Measurements from ENCODE around the gene SIK3. TPM values are rescaled to one million over a fixed set of nuclear protein-coding genes. Genes with fewer than 3 reads are reported as not detected.

The SIK3 gene
- total and polyA plus RNA-seq, 2 experiments from 2014 or later, result 6.1 to 33.9 TPM

- no peaks in the 10 kb centered on the region for H3K79me2 ChIP-seq (replicated peaks; ENCODE audit: insufficient read depth)
- no peaks in the 10 kb centered on the region for H4K20me1 ChIP-seq (replicated peaks; ENCODE audit: insufficient read depth)
- H3K4me2 ChIP-seq, result no peak overlapping the region
- no peaks in the 10 kb centered on the region for H3K4me1 ChIP-seq (ENCODE audit: insufficient read depth)
- DNase-seq (ENCODE audit: low spot score) (no peak), ATAC-seq (no peak)
- H3K4me3 Mint-ChIP-seq, result no peak overlapping the region
- H3K36me3 Mint-ChIP-seq (ENCODE audit: low read depth), result no peaks in the 10 kb centered on the region
- no peaks in the 10 kb centered on the region for H3F3A ChIP-seq (replicated peaks; ENCODE audit: low read depth)
- H3K4me3 ChIP-seq, result no peak overlapping the region
- peaks cover 6% of the 10 kb centered on the region for H3K27me3 Mint-ChIP-seq (ENCODE audit: insufficient read depth, low read depth, poor library complexity)
- no peaks in the 10 kb centered on the region for H3K4me1 Mint-ChIP-seq
- no peak for TF ChIP-seq JUNB (IDR thresholded peaks at IDR 0.05; ENCODE audit: unreplicated experiment)
- TF ChIP-seq, protein P1, sequence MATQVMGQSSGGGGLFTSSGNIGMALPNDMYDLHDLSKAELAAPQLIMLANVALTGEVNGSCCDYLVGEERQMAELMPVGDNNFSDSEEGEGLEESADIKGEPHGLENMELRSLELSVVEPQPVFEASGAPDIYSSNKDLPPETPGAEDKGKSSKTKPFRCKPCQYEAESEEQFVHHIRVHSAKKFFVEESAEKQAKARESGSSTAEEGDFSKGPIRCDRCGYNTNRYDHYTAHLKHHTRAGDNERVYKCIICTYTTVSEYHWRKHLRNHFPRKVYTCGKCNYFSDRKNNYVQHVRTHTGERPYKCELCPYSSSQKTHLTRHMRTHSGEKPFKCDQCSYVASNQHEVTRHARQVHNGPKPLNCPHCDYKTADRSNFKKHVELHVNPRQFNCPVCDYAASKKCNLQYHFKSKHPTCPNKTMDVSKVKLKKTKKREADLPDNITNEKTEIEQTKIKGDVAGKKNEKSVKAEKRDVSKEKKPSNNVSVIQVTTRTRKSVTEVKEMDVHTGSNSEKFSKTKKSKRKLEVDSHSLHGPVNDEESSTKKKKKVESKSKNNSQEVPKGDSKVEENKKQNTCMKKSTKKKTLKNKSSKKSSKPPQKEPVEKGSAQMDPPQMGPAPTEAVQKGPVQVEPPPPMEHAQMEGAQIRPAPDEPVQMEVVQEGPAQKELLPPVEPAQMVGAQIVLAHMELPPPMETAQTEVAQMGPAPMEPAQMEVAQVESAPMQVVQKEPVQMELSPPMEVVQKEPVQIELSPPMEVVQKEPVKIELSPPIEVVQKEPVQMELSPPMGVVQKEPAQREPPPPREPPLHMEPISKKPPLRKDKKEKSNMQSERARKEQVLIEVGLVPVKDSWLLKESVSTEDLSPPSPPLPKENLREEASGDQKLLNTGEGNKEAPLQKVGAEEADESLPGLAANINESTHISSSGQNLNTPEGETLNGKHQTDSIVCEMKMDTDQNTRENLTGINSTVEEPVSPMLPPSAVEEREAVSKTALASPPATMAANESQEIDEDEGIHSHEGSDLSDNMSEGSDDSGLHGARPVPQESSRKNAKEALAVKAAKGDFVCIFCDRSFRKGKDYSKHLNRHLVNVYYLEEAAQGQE (IDR thresholded peaks at IDR 0.05; ENCODE audit: unreplicated experiment), result no peak
- TF ChIP-seq POLR2AphosphoS5 (IDR thresholded peaks at IDR 0.05; ENCODE audit: low read depth), result no peak
- TF ChIP-seq, protein P2, sequence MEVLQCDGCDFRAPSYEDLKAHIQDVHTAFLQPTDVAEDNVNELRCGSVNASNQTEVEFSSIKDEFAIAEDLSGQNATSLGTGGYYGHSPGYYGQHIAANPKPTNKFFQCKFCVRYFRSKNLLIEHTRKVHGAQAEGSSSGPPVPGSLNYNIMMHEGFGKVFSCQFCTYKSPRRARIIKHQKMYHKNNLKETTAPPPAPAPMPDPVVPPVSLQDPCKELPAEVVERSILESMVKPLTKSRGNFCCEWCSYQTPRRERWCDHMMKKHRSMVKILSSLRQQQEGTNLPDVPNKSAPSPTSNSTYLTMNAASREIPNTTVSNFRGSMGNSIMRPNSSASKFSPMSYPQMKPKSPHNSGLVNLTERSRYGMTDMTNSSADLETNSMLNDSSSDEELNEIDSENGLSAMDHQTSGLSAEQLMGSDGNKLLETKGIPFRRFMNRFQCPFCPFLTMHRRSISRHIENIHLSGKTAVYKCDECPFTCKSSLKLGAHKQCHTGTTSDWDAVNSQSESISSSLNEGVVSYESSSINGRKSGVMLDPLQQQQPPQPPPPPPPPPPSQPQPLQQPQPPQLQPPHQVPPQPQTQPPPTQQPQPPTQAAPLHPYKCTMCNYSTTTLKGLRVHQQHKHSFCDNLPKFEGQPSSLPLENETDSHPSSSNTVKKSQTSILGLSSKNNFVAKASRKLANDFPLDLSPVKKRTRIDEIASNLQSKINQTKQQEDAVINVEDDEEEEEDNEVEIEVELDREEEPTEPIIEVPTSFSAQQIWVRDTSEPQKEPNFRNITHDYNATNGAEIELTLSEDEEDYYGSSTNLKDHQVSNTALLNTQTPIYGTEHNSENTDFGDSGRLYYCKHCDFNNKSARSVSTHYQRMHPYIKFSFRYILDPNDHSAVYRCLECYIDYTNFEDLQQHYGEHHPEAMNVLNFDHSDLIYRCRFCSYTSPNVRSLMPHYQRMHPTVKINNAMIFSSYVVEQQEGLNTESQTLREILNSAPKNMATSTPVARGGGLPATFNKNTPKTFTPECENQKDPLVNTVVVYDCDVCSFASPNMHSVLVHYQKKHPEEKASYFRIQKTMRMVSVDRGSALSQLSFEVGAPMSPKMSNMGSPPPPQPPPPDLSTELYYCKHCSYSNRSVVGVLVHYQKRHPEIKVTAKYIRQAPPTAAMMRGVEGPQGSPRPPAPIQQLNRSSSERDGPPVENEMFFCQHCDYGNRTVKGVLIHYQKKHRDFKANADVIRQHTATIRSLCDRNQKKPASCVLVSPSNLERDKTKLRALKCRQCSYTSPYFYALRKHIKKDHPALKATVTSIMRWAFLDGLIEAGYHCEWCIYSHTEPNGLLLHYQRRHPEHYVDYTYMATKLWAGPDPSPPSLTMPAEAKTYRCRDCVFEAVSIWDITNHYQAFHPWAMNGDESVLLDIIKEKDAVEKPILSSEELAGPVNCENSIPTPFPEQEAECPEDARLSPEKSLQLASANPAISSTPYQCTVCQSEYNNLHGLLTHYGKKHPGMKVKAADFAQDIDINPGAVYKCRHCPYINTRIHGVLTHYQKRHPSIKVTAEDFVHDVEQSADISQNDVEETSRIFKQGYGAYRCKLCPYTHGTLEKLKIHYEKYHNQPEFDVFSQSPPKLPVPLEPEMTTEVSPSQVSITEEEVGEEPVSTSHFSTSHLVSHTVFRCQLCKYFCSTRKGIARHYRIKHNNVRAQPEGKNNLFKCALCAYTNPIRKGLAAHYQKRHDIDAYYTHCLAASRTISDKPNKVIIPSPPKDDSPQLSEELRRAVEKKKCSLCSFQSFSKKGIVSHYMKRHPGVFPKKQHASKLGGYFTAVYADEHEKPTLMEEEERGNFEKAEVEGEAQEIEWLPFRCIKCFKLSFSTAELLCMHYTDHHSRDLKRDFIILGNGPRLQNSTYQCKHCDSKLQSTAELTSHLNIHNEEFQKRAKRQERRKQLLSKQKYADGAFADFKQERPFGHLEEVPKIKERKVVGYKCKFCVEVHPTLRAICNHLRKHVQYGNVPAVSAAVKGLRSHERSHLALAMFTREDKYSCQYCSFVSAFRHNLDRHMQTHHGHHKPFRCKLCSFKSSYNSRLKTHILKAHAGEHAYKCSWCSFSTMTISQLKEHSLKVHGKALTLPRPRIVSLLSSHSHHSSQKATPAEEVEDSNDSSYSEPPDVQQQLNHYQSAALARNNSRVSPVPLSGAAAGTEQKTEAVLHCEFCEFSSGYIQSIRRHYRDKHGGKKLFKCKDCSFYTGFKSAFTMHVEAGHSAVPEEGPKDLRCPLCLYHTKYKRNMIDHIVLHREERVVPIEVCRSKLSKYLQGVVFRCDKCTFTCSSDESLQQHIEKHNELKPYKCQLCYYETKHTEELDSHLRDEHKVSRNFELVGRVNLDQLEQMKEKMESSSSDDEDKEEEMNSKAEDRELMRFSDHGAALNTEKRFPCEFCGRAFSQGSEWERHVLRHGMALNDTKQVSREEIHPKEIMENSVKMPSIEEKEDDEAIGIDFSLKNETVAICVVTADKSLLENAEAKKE (CRISPR knock-in tag; IDR thresholded peaks at IDR 0.05), result no peak
- TF ChIP-seq EZH2 (IDR thresholded peaks at IDR 0.05; ENCODE audit: low read depth, unreplicated experiment), result no peak
- TF ChIP-seq, protein P3, sequence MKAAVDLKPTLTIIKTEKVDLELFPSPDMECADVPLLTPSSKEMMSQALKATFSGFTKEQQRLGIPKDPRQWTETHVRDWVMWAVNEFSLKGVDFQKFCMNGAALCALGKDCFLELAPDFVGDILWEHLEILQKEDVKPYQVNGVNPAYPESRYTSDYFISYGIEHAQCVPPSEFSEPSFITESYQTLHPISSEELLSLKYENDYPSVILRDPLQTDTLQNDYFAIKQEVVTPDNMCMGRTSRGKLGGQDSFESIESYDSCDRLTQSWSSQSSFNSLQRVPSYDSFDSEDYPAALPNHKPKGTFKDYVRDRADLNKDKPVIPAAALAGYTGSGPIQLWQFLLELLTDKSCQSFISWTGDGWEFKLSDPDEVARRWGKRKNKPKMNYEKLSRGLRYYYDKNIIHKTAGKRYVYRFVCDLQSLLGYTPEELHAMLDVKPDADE (IDR thresholded peaks at IDR 0.05), result no peak
- H3K27ac ChIP-seq (ENCODE audit: low read depth), result no peak overlapping the region
- H3K9me2 ChIP-seq (ENCODE audit: insufficient read depth), result no peaks in the 10 kb centered on the region
- no peak overlapping the region for H2AFZ ChIP-seq
- no peaks in the 10 kb centered on the region for H3K27me3 ChIP-seq (ENCODE audit: insufficient read depth)
- H3K27ac Mint-ChIP-seq, result no peak overlapping the region
- no peaks in the 10 kb centered on the region for H3K36me3 ChIP-seq (ENCODE audit: insufficient read depth)
- no peaks in the 10 kb centered on the region for H3K9me3 Mint-ChIP-seq
These were observed 285.1 kb downstream of the SIK3 start for GRCh38 chr11:116813170-116813569.

Data from GM23338 (cell line).